HepG2 (cell line): ENCODE data around the gene ATP6V0A1. TPM values are rescaled to one million over a fixed set of nuclear protein-coding genes. Genes with fewer than 3 reads are reported as not detected.
A peak's percentile ranks its signal among the peaks of the same experiment; 100 is the strongest.

ENCODE experiments used
- ATAC-seq: fragments of 200-7000 bp; cut with Tn5 transposase; 3 replicates; pipeline ENCODE4 v1.9.1; 2020; ENCODE audit warnings: mild to moderate bottlenecking, moderate library complexity
- BruUV-seq: library from RNA; stranded (reverse); fragments of 400-500 nt; replicated peaks from 2 replicates; lab custom pipeline; 2021; lab: Mats Ljungman, UMichigan
- CTCF ChIA-PET: fragments of 300-600 bp; formaldehyde crosslinking; extraction: SDS; loops from one replicate; lab custom pipeline; 2021; ENCODE audit warnings: low total read pairs, inconsistent platforms, low intra/inter-chr PET ratio; lab: Yijun Ruan, JAX
- POLR2A ChIA-PET: fragments of 350-600 bp; sonication (Branson Sonifier 250); formaldehyde crosslinking; loops from one replicate; lab custom pipeline; 2020; ENCODE audit warnings: antibody characterized with exemption, inconsistent platforms; lab: Yijun Ruan, JAX
- DNase-seq: peaks from one replicate; pipeline ENCODE4 v3.0.0-alpha.2; 2015; ENCODE audit warnings: low spot score
- FAIRE-seq: peaks from 3 replicates; lab custom pipeline; 2011; peaks lifted over from hg19 to GRCh38; lab: Jason Lieb, UNC
- H2AFZ ChIP-seq: one replicate; pipeline ENCODE4 v1.6.1; 2011; ENCODE audit warnings: low read length, inconsistent platforms
- H3K27ac ChIP-seq: fragments of 300-600 bp; 3 replicates; pipeline ENCODE4 v1.8.0; 2011; ENCODE audit warnings: mixed run types, mild to moderate bottlenecking, mixed read lengths, low read length, inconsistent platforms; ENCODE audit not compliant: insufficient read depth; ENCODE audit errors: extremely low read length
- H3K27me3 ChIP-seq, 2 experiments: fragments of 200-600 bp in 1 of 2; 2 replicates in 1 of 2; 3 replicates in 1 of 2; pipeline versions ENCODE4 v1.6.0 to v1.8.0; 2011; ENCODE audit warnings: low read length in 2 of 2, mild to moderate bottlenecking in 2 of 2, moderate library complexity in 2 of 2, inconsistent platforms in 1 of 2; ENCODE audit not compliant: insufficient read depth in 2 of 2, control insufficient read depth in 1 of 2
- H3K36me3 ChIP-seq, 2 experiments: fragments of 200-600 bp in 1 of 2; replicated peaks in 1 of 2; 2 replicates in 1 of 2; 3 replicates in 1 of 2; pipeline versions ENCODE4 v1.5.1 to v1.8.0; 2011; ENCODE audit warnings: low read length in 2 of 2, inconsistent platforms in 1 of 2; ENCODE audit not compliant: insufficient read depth in 2 of 2, control insufficient read depth in 1 of 2
- H3K4me1 ChIP-seq: 2 replicates; pipeline ENCODE4 v1.5.1; 2012; ENCODE audit warnings: low read length, inconsistent platforms; ENCODE audit not compliant: insufficient read depth
- H3K4me2 ChIP-seq: 2 replicates; pipeline ENCODE4 v1.6.0; 2011; ENCODE audit warnings: low read depth, low read length, inconsistent platforms
- H3K4me3 ChIP-seq, 3 experiments: fragments of 200-600 bp in 1 of 3; sonication (generic), shearing (Covaris generic) in 1 of 3; replicated peaks in 1 of 3; 2 replicates each; pipeline ENCODE4 v1.5.1; 2011 to 2016; ENCODE audit warnings: low read length in 3 of 3, inconsistent platforms in 2 of 3, low read depth in 2 of 3, mild to moderate bottlenecking in 2 of 3, control low read depth in 1 of 3, mixed read lengths in 1 of 3; ENCODE audit not compliant: insufficient read depth in 1 of 3
- H3K79me2 ChIP-seq: one replicate; pipeline ENCODE4 v1.6.1; 2011; ENCODE audit warnings: low read length, inconsistent platforms; ENCODE audit not compliant: insufficient read depth
- H3K9ac ChIP-seq: 2 replicates; pipeline ENCODE4 v1.6.0; 2011; ENCODE audit warnings: mild to moderate bottlenecking, low read depth, low read length, inconsistent platforms; ENCODE audit not compliant: insufficient read depth
- H3K9me3 ChIP-seq: 2 replicates; pipeline ENCODE4 v1.5.1; 2012; ENCODE audit warnings: mild to moderate bottlenecking, low read length
- H4K20me1 ChIP-seq: 2 replicates; pipeline ENCODE4 v1.6.0; 2011; ENCODE audit warnings: inconsistent platforms, mild to moderate bottlenecking, low read length, moderate library complexity; ENCODE audit not compliant: insufficient read depth
- ATRX ChIP-seq: sonication (generic); formaldehyde crosslinking; IDR thresholded peaks from 2 replicates; pipeline ENCODE4 v1.4.0; 2020; ENCODE audit warnings: missing genetic modification reagents, borderline replicate concordance
- HMG20A ChIP-seq: IDR thresholded peaks from 2 replicates; pipeline ENCODE4 v1.6.1; 2016; ENCODE audit warnings: borderline replicate concordance
- KLF16 ChIP-seq, 2 experiments: sonication (generic) in 1 of 2; formaldehyde crosslinking in 1 of 2; IDR thresholded peaks; 2 replicates each; pipeline versions ENCODE4 v1.6.1 to v1.8.0; 2016 to 2023; ENCODE audit warnings: missing genetic modification reagents in 2 of 2, missing compliant biosample characterization in 1 of 2
- YY1 ChIP-seq: IDR thresholded peaks from 2 replicates; pipeline ENCODE4 v1.6.1; 2011; ENCODE audit warnings: low read length, low read depth, moderate library complexity, mild to moderate bottlenecking; ENCODE audit not compliant: insufficient read depth, insufficient replicate concordance
- ZFP90 ChIP-seq: sonication (generic); formaldehyde crosslinking; IDR thresholded peaks from 2 replicates; pipeline ENCODE4 v1.8.0; 2022; ENCODE audit warnings: missing genetic modification reagents, mild to moderate bottlenecking, inconsistent platforms, borderline replicate concordance
- WGBS: methylation state at CpG from one replicate; pipeline ENCODE4 v1.1.6; 2017; ENCODE audit warnings: low lambda C conversion rate; 5-methylcytosine and 5-hydroxymethylcytosine counted together
- in situ Hi-C: cut with HindIII; loops from 2 replicates; pipeline ENCODE4 v1.10.0; 2017; ENCODE audit warnings: low pct_unique_long_range_greater_than_20kb; ENCODE audit not compliant: extremely low pct_ligation_motif_present
- intact Hi-C: fragments of 100-400 bp; cut with micrococcal nuclease; formaldehyde crosslinking; loops from one replicate; pipeline ENCODE4 v1.10.0; 2022; ENCODE audit not compliant: unreplicated experiment
- polyA plus RNA-seq, 8 experiments: library from polyadenylated mRNA; depleted of rRNA in 3 of 8; stranded (reverse) in 7 of 8; unstranded in 1 of 8; fragments of >200 nt; fragmentation: Illumina TruSeq in 4 of 8; extraction: Trizol in 4 of 8; gene quantifications; 2 replicates each; pipeline versions ENCODE4 v1.2.1 to v1.2.3, GENCODE V29; 2011 to 2016; ENCODE audit warnings: low read depth in 4 of 8, missing spikeins in 1 of 8, mixed read lengths in 1 of 8; ENCODE audit not compliant: insufficient read depth in 1 of 8
- total RNA-seq, 5 experiments: library from RNA; depleted of rRNA; stranded (reverse); fragments of >200 nt; fragmentation: Illumina TruSeq; extraction: Trizol; gene quantifications; 2 replicates each; pipeline ENCODE4 v1.2.3, GENCODE V29; 2016; ENCODE audit warnings: low read depth in 1 of 5
- TF ChIP-seq, protein P1 (sequence below): sonication (generic); formaldehyde crosslinking; IDR thresholded peaks from 2 replicates; pipeline ENCODE4 v1.4.0; 2020; ENCODE audit warnings: missing genetic modification reagents, borderline replicate concordance
- TF ChIP-seq, protein P2 (sequence below): sonication (generic); formaldehyde crosslinking; IDR thresholded peaks from 2 replicates; pipeline ENCODE4 v1.9.0; 2021; ENCODE audit warnings: missing genetic modification reagents, borderline replicate concordance

Gene ATP6V0A1
- total and polyA plus RNA-seq, 2 of the 13 experiments (the other 11 are each of a cell fraction or from before 2014, with no cell fraction given) = 27.9 to 54.1 TPM

DNA sequence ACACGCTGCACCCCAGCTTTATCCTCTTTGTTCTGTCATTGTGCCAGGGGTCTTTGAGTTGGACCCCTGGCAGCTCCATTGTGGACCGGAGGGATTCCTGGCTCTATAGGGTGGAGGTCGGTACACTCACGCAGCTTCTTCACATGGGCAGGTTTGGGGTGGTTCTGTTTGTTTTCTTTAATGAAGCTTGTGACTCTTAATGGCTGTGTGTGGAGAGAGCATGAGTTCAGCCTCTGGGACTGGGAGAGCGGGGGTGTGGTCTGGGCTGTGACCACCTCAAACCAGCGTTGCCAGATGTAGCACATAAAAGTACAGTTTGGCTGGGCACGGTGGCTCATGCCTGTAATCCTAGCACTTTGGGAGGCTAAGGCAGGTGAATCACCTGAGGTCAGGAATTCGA is 56.2 kb downstream of the ATP6V0A1 start (continued):
- TF ChIP-seq, protein P1, sequence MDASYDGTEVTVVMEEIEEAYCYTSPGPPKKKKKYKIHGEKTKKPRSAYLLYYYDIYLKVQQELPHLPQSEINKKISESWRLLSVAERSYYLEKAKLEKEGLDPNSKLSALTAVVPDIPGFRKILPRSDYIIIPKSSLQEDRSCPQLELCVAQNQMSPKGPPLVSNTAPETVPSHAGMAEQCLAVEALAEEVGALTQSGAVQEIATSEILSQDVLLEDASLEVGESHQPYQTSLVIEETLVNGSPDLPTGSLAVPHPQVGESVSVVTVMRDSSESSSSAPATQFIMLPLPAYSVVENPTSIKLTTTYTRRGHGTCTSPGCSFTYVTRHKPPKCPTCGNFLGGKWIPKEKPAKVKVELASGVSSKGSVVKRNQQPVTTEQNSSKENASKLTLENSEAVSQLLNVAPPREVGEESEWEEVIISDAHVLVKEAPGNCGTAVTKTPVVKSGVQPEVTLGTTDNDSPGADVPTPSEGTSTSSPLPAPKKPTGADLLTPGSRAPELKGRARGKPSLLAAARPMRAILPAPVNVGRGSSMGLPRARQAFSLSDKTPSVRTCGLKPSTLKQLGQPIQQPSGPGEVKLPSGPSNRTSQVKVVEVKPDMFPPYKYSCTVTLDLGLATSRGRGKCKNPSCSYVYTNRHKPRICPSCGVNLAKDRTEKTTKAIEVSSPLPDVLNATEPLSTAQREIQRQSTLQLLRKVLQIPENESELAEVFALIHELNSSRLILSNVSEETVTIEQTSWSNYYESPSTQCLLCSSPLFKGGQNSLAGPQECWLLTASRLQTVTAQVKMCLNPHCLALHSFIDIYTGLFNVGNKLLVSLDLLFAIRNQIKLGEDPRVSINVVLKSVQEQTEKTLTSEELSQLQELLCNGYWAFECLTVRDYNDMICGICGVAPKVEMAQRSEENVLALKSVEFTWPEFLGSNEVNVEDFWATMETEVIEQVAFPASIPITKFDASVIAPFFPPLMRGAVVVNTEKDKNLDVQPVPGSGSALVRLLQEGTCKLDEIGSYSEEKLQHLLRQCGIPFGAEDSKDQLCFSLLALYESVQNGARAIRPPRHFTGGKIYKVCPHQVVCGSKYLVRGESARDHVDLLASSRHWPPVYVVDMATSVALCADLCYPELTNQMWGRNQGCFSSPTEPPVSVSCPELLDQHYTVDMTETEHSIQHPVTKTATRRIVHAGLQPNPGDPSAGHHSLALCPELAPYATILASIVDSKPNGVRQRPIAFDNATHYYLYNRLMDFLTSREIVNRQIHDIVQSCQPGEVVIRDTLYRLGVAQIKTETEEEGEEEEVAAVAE = no peak
- TF ChIP-seq, protein P2, sequence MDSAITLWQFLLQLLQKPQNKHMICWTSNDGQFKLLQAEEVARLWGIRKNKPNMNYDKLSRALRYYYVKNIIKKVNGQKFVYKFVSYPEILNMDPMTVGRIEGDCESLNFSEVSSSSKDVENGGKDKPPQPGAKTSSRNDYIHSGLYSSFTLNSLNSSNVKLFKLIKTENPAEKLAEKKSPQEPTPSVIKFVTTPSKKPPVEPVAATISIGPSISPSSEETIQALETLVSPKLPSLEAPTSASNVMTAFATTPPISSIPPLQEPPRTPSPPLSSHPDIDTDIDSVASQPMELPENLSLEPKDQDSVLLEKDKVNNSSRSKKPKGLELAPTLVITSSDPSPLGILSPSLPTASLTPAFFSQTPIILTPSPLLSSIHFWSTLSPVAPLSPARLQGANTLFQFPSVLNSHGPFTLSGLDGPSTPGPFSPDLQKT (CRISPR knock-in tag) = no peak
- no peak for TF ChIP-seq KLF16 (CRISPR knock-in tag; IDR thresholded peaks at IDR 0.05)

DNA sequence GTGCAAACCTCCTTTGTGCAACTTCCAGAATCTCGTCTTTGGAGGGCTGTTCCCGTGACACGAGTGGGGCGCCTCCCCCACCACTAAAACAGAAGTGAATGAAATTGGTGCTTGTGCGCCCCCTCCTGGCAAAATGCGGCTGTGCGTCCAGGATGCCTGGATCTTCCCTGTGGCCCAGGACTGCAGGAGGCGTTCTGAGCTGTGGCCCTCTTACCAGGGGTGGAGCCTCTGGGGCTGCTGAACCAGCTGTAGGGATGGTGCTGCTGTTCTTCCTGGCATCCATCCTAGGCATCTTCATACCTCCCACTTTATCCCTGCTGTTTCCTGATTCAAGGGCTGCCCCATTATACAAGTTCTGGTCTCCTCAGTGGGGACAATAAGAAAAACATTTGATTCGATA is 58.8 kb downstream of the ATP6V0A1 start:
- WGBS = 16% methylated on average over 9 of the region's 9 CpGs
- DNase-seq (peak; percentile 80), FAIRE-seq (peak; percentile 82), ATAC-seq (peak; percentile 77)
- Histone ChIP-seq H3K4me2 (no peak overlapping the region), H3K4me3 (no peak overlapping the region), H4K20me1 (no peaks in the 10 kb centered on the region), H3K4me1 (peaks cover 53% of the 10 kb centered on the region), H3K79me2 (no peaks in the 10 kb centered on the region), H3K36me3 (peaks cover 18 to 23% of the 10 kb centered on the region in 2 experiments), H3K27me3 (no peaks in the 10 kb centered on the region), H3K9me3 (no peaks in the 10 kb centered on the region), H3K9ac (no peak overlapping the region), H3K27ac (no peak overlapping the region), H2AFZ (no peak overlapping the region)
- ChIA-PET POLR2A (interaction anchor here (0.6 to 4.3 kb wide), 5 partner anchors 14 to 95 kb away, joined by 3 to 27 read pairs (median 3); partner anchors contain the start of genes CAVIN1 and NAGLU), CTCF (interaction anchor here (0.8 to 2.5 kb wide), 6 partner anchors 10 to 195 kb away, joined by 3 to 28 read pairs (median 12); no protein-coding TSS in a partner anchor)
- BruUV-seq = no TSS peak
- intact Hi-C loops = loop anchor here (1.0 kb wide), 3 partner anchors 10 to 89 kb away; no protein-coding TSS in a partner anchor
- in situ Hi-C loops = loop anchor here (5.0 kb wide), 1 partner anchor 95 kb away; the partner anchor contains the start of gene CAVIN1
- TF ChIP-seq HMG20A = 0 out of 2 replicates have a peak, but pooled peaks have one; percentile 28
- peak; percentile 55; the same call in 1 of the 2 replicates for TF ChIP-seq ZFP90 (CRISPR knock-in tag)
- no peak for TF ChIP-seq YY1
- TF ChIP-seq, protein P1 = 0 out of 2 replicates have a peak, but pooled peaks have one; percentile 59
- TF ChIP-seq ATRX = no peak; the same call in 1 of the 2 replicates
